HEK293 (cell line): ENCODE measurements around the gene PRSS56.

Source experiments
- CTCF ChIA-PET: fragments of 350-600 bp; formaldehyde crosslinking; extraction: SDS; loops from one replicate; lab custom pipeline; 2021; ENCODE audit warnings: antibody characterized with exemption; lab: Yijun Ruan, JAX
- POLR2A ChIA-PET: fragments of 300-600 bp; formaldehyde crosslinking; extraction: SDS; loops from one replicate; lab custom pipeline; 2020; ENCODE audit warnings: antibody characterized with exemption, inconsistent platforms; lab: Yijun Ruan, JAX
- H3K27ac ChIP-seq: fragments of 200-500 bp; sonication (Bioruptor generic); 2 replicates; pipeline ENCODE4 v1.5.1; 2014; ENCODE audit warnings: low read depth, low read length, control low read depth, inconsistent platforms; ENCODE audit errors: extremely low read depth
- H3K36me3 ChIP-seq, 2 experiments: fragments of 200-500 bp in 1 of 2; sonication (Bioruptor generic) in 1 of 2; 1 replicate in 1 of 2; 2 replicates in 1 of 2; pipeline ENCODE4 v1.5.1; 2014 to 2017; ENCODE audit warnings: inconsistent platforms in 2 of 2, low read length in 2 of 2; ENCODE audit not compliant: control insufficient read depth in 2 of 2, insufficient read depth in 1 of 2
- H3K4me1 ChIP-seq: fragments of 200-500 bp; sonication (Bioruptor generic); 2 replicates; pipeline ENCODE4 v1.5.1; 2014; ENCODE audit warnings: mild to moderate bottlenecking, low read length, inconsistent platforms; ENCODE audit not compliant: control insufficient read depth, insufficient read depth
- H3K4me3 ChIP-seq: 2 replicates; pipeline ENCODE4 v1.5.1; 2011; ENCODE audit warnings: low read depth, mild to moderate bottlenecking, control low read depth, low read length, moderate library complexity
- H3K9me3 ChIP-seq: fragments of 200-500 bp; sonication (Bioruptor generic); 2 replicates; pipeline ENCODE4 v1.5.1; 2014; ENCODE audit warnings: low read depth, low read length, inconsistent platforms; ENCODE audit not compliant: control insufficient read depth, insufficient read depth
- IKZF3 ChIP-seq: fragments of 450-650 bp; IDR thresholded peaks from 2 replicates; pipeline ENCODE4 v1.5.0; 2018; ENCODE audit warnings: missing biosample characterization, mild to moderate bottlenecking, missing genetic modification characterization, moderate library complexity
- KLF10 ChIP-seq: fragments of 450-650 bp; IDR thresholded peaks from 2 replicates; pipeline ENCODE4 v1.5.1; 2018; ENCODE audit warnings: missing biosample characterization, mild to moderate bottlenecking, missing genetic modification characterization
- SCRT1 ChIP-seq: fragments of 450-650 bp; formaldehyde crosslinking; IDR thresholded peaks from 2 replicates; pipeline ENCODE4 v1.5.1; 2016; ENCODE audit warnings: missing biosample characterization, missing genetic modification characterization, borderline replicate concordance
- SP2 ChIP-seq: fragments of 450-650 bp; formaldehyde crosslinking; IDR thresholded peaks from 2 replicates; pipeline ENCODE4 v1.5.1; 2016; ENCODE audit warnings: missing biosample characterization, missing genetic modification characterization
- ZNF19 ChIP-seq: fragments of 450-650 bp; formaldehyde crosslinking; IDR thresholded peaks from 2 replicates; pipeline ENCODE4; 2016; ENCODE audit warnings: missing biosample characterization, missing genetic modification characterization, low read depth
- ZNF202 ChIP-seq: fragments of 450-650 bp; formaldehyde crosslinking; IDR thresholded peaks from 2 replicates; pipeline ENCODE4 v1.5.1; 2016; ENCODE audit warnings: missing biosample characterization, missing genetic modification characterization, borderline replicate concordance
- ZNF214 ChIP-seq: fragments of 450-650 bp; formaldehyde crosslinking; IDR thresholded peaks from 2 replicates; pipeline ENCODE4 v1.5.1; 2017; ENCODE audit warnings: missing biosample characterization, mild to moderate bottlenecking, missing genetic modification characterization, borderline replicate concordance
- ZNF341 ChIP-seq: fragments of 450-650 bp; formaldehyde crosslinking; IDR thresholded peaks from 2 replicates; pipeline ENCODE4; 2016; ENCODE audit warnings: low read depth, missing biosample characterization, missing genetic modification characterization
- ZNF350 ChIP-seq: fragments of 450-650 bp; formaldehyde crosslinking; IDR thresholded peaks from 2 replicates; pipeline ENCODE4 v1.5.0; 2017; ENCODE audit warnings: missing biosample characterization, mild to moderate bottlenecking, missing genetic modification characterization
- ZNF426 ChIP-seq: fragments of 450-650 bp; formaldehyde crosslinking; IDR thresholded peaks from 2 replicates; pipeline ENCODE4 v1.5.1; 2017; ENCODE audit warnings: missing biosample characterization, missing genetic modification characterization, mild to moderate bottlenecking, inconsistent platforms, moderate library complexity
- ZNF433 ChIP-seq: fragments of 450-650 bp; formaldehyde crosslinking; IDR thresholded peaks from 2 replicates; pipeline ENCODE4 v1.5.1; 2016; ENCODE audit warnings: missing biosample characterization, missing genetic modification characterization, low read depth
- ZNF521 ChIP-seq: fragments of 450-650 bp; formaldehyde crosslinking; IDR thresholded peaks from 2 replicates; pipeline ENCODE4 v1.5.1; 2017; ENCODE audit warnings: missing biosample characterization, mild to moderate bottlenecking, missing genetic modification characterization
- ZNF530 ChIP-seq: fragments of 450-650 bp; formaldehyde crosslinking; IDR thresholded peaks from 2 replicates; pipeline ENCODE4 v1.5.1; 2016; ENCODE audit warnings: low read depth, missing biosample characterization, missing genetic modification characterization
- ZNF555 ChIP-seq: fragments of 450-650 bp; formaldehyde crosslinking; conservative IDR thresholded peaks from 2 replicates; pipeline ENCODE4 v1.5.1; 2017; ENCODE audit warnings: missing biosample characterization, mild to moderate bottlenecking, missing genetic modification characterization, inconsistent platforms
- ZNF596 ChIP-seq: fragments of 450-650 bp; IDR thresholded peaks from 2 replicates; pipeline ENCODE4 v1.5.0; 2018; ENCODE audit warnings: missing biosample characterization, mild to moderate bottlenecking, missing genetic modification characterization, moderate library complexity
- ZNF621 ChIP-seq: fragments of 450-650 bp; formaldehyde crosslinking; IDR thresholded peaks from 2 replicates; pipeline ENCODE4 v1.5.1; 2017; ENCODE audit warnings: missing biosample characterization, missing genetic modification characterization
- ZNF658 ChIP-seq: fragments of 450-650 bp; formaldehyde crosslinking; IDR thresholded peaks from 2 replicates; pipeline ENCODE4; 2016; ENCODE audit warnings: missing biosample characterization, missing genetic modification characterization
- ZNF707 ChIP-seq: fragments of 450-650 bp; formaldehyde crosslinking; IDR thresholded peaks from 2 replicates; pipeline ENCODE4 v1.5.1; 2016; ENCODE audit warnings: missing biosample characterization, missing genetic modification characterization
- ZSCAN16 ChIP-seq: fragments of 450-650 bp; formaldehyde crosslinking; IDR thresholded peaks from 2 replicates; pipeline ENCODE4 v1.5.1; 2016; ENCODE audit warnings: missing biosample characterization, missing genetic modification characterization
- TF ChIP-seq, protein P1 (sequence below): fragments of 450-650 bp; formaldehyde crosslinking; IDR thresholded peaks from 2 replicates; pipeline ENCODE4 v1.5.1; 2016; ENCODE audit warnings: missing biosample characterization, missing genetic modification characterization
- TF ChIP-seq, protein P2 (sequence below): fragments of 450-650 bp; formaldehyde crosslinking; IDR thresholded peaks from 2 replicates; pipeline ENCODE4 v1.5.1; 2016; ENCODE audit warnings: missing biosample characterization, missing genetic modification characterization
- TF ChIP-seq, protein P3 (sequence below): fragments of 450-650 bp; formaldehyde crosslinking; IDR thresholded peaks from 2 replicates; pipeline ENCODE4; 2016; ENCODE audit warnings: missing biosample characterization, missing genetic modification characterization

Gene PRSS56

GRCh38 chr2:232476045-232476444 lies 44.1 kb upstream of the PRSS56 start:
- POLR2A ChIA-PET, result no interaction called here
- H3K27ac ChIP-seq, result no peak overlapping the region
- TF ChIP-seq ZNF341 (tag by site-specific recombination), result peak; percentile 62
- no peak for TF ChIP-seq ZNF202 (tag by site-specific recombination)
- TF ChIP-seq, all 188 proteins: peak for 1
- CTCF ChIA-PET, result interaction anchor here (1.0 to 3.2 kb wide), 3 partner anchors 29 to 45 kb away, joined by 3 to 10 read pairs (median 4); no protein-coding TSS in a partner anchor
- H3K36me3 ChIP-seq, result no peaks in the 10 kb centered on the region
- no peaks in the 10 kb centered on the region for H3K9me3 ChIP-seq
- no peak overlapping the region for H3K4me3 ChIP-seq
- peaks cover 2% of the 10 kb centered on the region; the same call in 1 of the 2 replicates for H3K4me1 ChIP-seq

DNA sequence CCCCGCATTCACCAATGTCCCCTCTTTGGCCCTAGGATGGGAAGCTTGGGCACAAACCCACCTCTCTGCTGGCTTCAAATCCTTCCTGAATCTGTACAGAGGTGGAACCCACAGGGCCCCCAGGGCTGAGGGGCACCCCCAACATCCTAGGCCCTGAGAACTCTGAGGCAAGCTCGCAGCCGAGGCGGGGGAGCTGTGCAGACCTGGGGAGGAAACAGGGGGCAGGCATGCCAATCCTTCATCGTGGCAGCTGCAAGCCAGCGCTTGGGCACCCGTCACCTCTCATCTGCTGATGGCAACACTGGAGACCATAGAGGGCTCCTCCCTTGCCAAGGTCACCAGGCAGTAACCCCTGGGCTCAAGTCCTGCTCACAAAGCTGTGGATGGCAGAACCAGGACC lies 43.4 kb upstream of the PRSS56 start:
- no peaks in the 10 kb centered on the region for H3K36me3 ChIP-seq
- H3K4me3 ChIP-seq, result no peak overlapping the region
- TF ChIP-seq ZNF19 (no peak), SCRT1 (no peak), ZNF596 (tag by site-specific recombination) (no peak), IKZF3 (no peak), ZNF433 (tag by site-specific recombination) (no peak), SP2 (no peak), ZNF426 (tag by site-specific recombination) (no peak), ZNF530 (tag by site-specific recombination) (no peak)
- TF ChIP-seq, protein P1, sequence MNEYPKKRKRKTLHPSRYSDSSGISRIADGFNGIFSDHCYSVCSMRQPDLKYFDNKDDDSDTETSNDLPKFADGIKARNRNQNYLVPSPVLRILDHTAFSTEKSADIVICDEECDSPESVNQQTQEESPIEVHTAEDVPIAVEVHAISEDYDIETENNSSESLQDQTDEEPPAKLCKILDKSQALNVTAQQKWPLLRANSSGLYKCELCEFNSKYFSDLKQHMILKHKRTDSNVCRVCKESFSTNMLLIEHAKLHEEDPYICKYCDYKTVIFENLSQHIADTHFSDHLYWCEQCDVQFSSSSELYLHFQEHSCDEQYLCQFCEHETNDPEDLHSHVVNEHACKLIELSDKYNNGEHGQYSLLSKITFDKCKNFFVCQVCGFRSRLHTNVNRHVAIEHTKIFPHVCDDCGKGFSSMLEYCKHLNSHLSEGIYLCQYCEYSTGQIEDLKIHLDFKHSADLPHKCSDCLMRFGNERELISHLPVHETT, result no peak
- no peaks in the 10 kb centered on the region for H3K9me3 ChIP-seq
- H3K4me1 ChIP-seq, result peaks cover 2% of the 10 kb centered on the region; the same call in 1 of the 2 replicates
- no peak overlapping the region for H3K27ac ChIP-seq
- CTCF ChIA-PET, result interaction anchor here (0.6 to 2.3 kb wide), 2 partner anchors 29 to 42 kb away, joined by 3 to 7 read pairs; no protein-coding TSS in a partner anchor
- POLR2A ChIA-PET, result no interaction called here

DNA sequence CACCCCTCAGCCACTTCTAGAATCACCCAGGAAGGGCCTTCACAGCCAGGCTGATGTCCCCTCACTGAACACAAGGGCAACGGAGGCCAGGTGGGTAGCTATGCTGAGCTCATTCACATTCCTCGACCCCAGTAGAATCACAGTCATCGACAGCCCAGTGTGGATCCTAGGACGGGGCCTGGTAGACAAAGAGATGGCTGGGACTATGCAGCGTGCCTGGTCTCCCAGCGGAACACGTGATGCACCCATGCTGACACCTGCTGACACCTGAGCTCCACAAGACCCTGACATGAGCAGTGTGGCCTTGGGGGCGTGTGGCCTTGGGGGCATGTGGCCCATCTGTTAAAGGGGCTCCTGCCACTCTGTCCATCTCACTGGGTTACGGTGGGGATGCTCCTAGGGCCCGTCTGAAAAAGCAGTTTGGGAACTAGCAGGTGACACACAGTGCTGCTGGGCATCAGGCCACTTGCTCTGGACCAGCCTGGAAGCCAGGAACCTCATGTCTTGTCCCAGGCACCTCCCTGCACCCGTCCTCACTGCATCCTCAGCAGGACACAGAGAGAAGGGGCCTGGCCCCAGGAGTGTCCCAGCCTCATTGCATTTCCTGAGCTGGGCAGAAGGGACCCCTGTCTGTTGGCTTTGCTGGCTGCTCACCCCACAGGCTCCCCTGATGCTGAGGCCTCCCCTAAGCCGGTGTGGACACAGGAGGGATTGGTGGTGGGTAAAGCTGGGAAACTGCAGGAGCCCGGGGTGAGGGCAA lies 42.3 kb upstream of the PRSS56 start:
- TF ChIP-seq ZNF555 (no peak), KLF10 (tag by site-specific recombination) (no peak), ZNF658 (tag by site-specific recombination) (no peak)
- Histone ChIP-seq H3K4me3 (no peak overlapping the region), H3K36me3 (peaks cover 0 to 4% of the 10 kb centered on the region in 2 experiments; a peak in 1 of 3 replicates), H3K9me3 (no peaks in the 10 kb centered on the region), H3K4me1 (peaks cover 2% of the 10 kb centered on the region; the same call in 1 of the 2 replicates), H3K27ac (no peak overlapping the region)
- ChIA-PET POLR2A (no interaction called here), CTCF (interaction anchor here (0.7 to 2.3 kb wide), 2 partner anchors 30 to 79 kb away, joined by 4 to 7 read pairs; no protein-coding TSS in a partner anchor)

GRCh38 chr2:232478571-232479340 lies 41.4 kb upstream of the PRSS56 start:
- Histone ChIP-seq H3K27ac (no peak overlapping the region), H3K36me3 (peaks cover 0 to 5% of the 10 kb centered on the region in 2 experiments; a peak in 1 of 3 replicates), H3K9me3 (no peaks in the 10 kb centered on the region), H3K4me1 (0 out of 2 replicates have a peak, but pooled peaks cover 2% of the 10 kb centered on the region), H3K4me3 (no peak overlapping the region)
- ChIA-PET CTCF (interaction anchor here (0.7 to 2.3 kb wide), 2 partner anchors 31 to 52 kb away, joined by 3 to 7 read pairs; no protein-coding TSS in a partner anchor), POLR2A (no interaction called here)
- TF ChIP-seq, protein P2, sequence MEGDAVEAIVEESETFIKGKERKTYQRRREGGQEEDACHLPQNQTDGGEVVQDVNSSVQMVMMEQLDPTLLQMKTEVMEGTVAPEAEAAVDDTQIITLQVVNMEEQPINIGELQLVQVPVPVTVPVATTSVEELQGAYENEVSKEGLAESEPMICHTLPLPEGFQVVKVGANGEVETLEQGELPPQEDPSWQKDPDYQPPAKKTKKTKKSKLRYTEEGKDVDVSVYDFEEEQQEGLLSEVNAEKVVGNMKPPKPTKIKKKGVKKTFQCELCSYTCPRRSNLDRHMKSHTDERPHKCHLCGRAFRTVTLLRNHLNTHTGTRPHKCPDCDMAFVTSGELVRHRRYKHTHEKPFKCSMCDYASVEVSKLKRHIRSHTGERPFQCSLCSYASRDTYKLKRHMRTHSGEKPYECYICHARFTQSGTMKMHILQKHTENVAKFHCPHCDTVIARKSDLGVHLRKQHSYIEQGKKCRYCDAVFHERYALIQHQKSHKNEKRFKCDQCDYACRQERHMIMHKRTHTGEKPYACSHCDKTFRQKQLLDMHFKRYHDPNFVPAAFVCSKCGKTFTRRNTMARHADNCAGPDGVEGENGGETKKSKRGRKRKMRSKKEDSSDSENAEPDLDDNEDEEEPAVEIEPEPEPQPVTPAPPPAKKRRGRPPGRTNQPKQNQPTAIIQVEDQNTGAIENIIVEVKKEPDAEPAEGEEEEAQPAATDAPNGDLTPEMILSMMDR, result no peak
- no peak for TF ChIP-seq ZNF521
- TF ChIP-seq ZNF621 (tag by site-specific recombination), result no peak
- no peak for TF ChIP-seq ZNF350 (tag by site-specific recombination)
- no peak for TF ChIP-seq ZNF426 (tag by site-specific recombination)
- no peak for TF ChIP-seq ZNF214 (tag by site-specific recombination)
- TF ChIP-seq ZNF707 (tag by site-specific recombination), result no peak
- TF ChIP-seq ZSCAN16, result no peak
- TF ChIP-seq, protein P3, sequence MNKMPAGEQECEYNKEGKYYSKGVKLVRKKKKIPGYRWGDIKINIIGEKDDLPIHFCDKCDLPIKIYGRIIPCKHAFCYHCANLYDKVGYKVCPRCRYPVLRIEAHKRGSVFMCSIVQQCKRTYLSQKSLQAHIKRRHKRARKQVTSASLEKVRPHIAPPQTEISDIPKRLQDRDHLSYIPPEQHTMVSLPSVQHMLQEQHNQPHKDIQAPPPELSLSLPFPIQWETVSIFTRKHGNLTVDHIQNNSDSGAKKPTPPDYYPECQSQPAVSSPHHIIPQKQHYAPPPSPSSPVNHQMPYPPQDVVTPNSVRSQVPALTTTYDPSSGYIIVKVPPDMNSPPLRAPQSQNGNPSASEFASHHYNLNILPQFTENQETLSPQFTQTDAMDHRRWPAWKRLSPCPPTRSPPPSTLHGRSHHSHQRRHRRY (tag by site-specific recombination), result no peak
